NCI-H2196 (cell line): Measurements from ENCODE around the gene PCBD2.
"Not testable (repeated sequence)": the region's sequence is repeated elsewhere in the genome, so short reads cannot be mapped to it uniquely, and the experiment has no call there.

Experiments used
- DNase-seq: peaks from one replicate; lab custom pipeline; 2025; ENCODE audit not compliant: unreplicated experiment; lab: John Stamatoyannopoulos, UW

PCBD2 gene

GRCh38 chr5:134904610-134905245 lies at the start of gene PCBD2:
TSS of gene PCBD2 (plus strand) at chr5:134905131. CDS start at chr5:134905140, 9 bp downstream.
- peak; percentile 94 for DNase-seq

DNA sequence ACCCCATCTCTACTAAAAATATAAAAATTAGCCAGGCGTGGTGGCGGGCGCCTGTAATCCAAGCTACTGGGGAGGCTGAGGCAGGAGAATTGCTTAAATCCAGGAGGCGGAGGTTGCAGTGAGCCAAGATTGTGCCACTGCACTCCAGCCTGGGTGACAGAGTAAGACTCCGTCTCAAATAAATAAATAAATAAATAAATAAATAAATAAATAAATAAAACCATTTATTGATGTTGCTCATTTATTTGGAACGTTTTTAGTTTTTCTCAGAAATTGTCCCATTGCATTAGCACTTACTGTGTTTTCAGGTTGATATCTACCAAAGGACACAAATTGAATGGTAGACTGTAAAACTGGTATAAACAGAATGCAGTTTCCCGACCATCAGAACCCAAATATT lies 48.5 kb upstream of the PCBD2 start:
- DNase-seq = not testable (repeated sequence)

- DNase-seq = no peak
These were observed 47.5 kb upstream of the PCBD2 start for GRCh38 chr5:134857401-134857800.

GRCh38 chr5:134864707-134865106 lies 40.2 kb upstream of the PCBD2 start:
- no peak for DNase-seq

GRCh38 chr5:134873494-134873893 lies 31.4 kb upstream of the PCBD2 start:
- no peak for DNase-seq

DNA sequence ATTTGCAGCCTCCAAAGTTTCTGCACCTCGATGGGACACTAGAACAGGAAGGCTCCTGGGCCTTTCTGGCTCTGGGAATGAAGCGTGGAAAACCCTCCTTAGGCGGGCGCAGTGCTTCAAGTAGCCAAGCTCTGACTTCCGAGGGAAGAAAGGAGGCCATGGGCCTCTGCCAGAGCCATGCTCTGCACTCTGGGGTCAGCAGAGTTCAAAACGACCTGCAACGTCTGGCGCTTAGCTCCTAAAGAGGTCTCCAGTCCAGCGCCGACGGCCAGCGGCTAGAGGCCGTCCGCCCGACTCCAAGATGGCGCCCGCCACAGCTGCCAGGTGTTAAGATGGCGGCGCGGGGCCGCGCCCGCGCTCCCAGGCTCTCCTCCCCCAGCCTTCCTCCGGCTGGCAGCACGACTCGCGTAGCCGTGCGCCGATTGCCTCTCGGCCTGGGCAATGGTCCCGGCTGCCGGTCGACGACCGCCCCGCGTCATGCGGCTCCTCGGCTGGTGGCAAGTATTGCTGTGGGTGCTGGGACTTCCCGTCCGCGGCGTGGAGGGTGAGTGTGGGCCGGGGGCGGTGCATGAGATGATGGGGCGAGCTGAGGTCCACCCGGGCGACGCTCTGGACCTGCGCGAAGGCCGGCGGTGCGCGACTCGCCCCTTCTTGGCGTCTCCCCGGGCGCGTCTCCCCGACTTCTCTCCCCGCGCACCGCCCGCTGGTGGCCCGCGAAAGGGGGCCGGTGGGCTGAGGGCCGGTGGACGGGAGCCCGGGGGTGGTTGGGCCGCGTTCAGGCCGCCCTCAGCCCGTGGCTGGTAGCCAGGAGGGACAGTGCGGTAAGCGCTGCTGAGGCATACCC lies 30.7 kb upstream of the PCBD2 start, which contains the start of gene TXNDC15:
TXNDC15 (plus strand) TSS at position 385 of the 844 bp plus-strand sequence; CDS start at position 442, 57 bp downstream.
- DNase-seq = peak; percentile 91

GRCh38 chr5:134874831-134875655 lies 29.9 kb upstream of the PCBD2 start:
- peak; percentile 38 for DNase-seq

DNA sequence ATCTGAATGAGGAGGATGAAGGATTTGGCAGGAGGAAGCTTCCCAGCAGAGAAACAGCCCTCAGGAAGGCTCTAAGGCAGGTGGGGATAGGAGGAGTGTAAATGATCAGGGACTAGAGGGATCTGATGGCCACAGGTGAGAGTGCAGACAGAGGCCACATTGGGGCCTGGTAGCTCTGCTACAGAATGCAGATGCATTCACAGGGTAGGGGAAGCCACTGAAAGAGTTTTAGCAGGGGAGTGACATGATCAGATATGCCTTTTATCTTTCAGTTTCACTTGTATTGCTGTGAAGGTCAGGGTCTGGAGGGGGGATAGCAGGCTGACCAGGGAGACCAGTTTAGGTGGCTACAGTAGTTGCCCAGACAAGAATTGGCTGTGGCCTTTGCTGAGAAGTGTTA lies 27.8 kb upstream of the PCBD2 start:
- no peak for DNase-seq

- DNase-seq = peak; percentile 64
These were observed 26.5 kb upstream of the PCBD2 start for GRCh38 chr5:134878403-134878802.

- no peak for DNase-seq
These were observed 25.5 kb upstream of the PCBD2 start for GRCh38 chr5:134879456-134879855.

DNA sequence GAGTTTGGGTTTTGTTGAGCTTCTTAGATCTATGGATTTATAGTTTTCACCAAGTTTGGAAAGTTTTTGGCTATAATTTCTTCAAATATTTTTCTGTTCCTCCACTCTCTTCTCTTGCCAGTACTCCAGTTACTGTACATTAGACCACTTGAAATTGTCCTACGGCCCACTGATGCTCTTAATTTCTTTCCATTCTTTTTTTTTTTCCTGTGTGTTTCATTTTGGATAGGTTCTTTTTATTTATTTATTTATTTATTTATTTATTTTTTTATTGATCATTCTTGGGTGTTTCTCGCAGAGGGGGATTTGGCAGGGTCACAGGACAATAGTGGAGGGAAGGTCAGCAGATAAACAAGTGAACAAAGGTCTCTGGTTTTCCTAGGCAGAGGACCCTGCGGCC lies 24.0 kb upstream of the PCBD2 start:
- DNase-seq = not testable (repeated sequence)

GRCh38 chr5:134881711-134882110 lies 23.2 kb upstream of the PCBD2 start:
- DNase-seq = not testable (repeated sequence)

- no peak for DNase-seq
These were observed 17.3 kb upstream of the PCBD2 start for GRCh38 chr5:134887593-134888159.

DNA sequence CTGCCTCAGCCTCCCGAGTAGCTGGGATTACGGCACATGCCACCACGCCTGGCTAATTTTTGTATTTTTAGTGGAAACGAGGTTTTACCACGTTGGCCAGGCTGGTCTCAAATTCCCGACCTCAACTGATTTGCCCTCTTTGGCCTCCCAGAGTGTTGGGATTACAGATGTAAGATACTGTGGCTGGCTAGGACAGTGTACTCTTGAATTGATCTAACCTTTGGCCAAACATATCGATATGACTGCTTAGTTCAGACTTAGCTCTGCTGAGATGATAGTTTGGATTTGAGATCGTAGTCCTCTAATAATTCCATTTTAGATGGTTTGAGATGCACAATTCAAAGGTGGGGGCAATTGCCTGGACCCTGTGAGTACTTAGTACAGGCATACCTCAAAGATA lies 15.6 kb upstream of the PCBD2 start:
- no peak for DNase-seq

- no peak for DNase-seq
These were observed 13.5 kb upstream of the PCBD2 start for GRCh38 chr5:134891473-134891872.

DNA sequence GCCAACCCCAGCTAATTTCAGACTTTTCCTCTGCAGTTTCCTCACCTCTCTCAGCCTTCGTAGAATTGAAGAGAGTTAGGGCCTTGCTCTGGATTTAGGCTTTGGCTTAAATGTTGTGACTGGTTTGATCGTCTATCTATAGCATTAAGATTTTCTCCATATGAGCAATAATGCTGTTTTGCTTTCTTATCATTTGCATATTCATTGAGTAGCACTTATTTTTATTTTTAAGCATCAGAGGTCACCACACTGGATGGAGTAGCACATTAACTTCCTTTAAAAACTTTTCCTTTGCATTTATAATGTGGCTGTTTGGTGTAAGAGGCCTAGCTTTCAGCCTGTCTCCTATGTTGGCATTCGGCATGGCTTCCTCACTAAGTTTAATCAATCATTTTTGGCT lies 12.6 kb upstream of the PCBD2 start:
- DNase-seq = no peak

GRCh38 chr5:134892926-134893325 lies 12.0 kb upstream of the PCBD2 start:
- DNase-seq = no peak

GRCh38 chr5:134893748-134894505 lies 11.0 kb upstream of the PCBD2 start:
- no peak for DNase-seq

DNA sequence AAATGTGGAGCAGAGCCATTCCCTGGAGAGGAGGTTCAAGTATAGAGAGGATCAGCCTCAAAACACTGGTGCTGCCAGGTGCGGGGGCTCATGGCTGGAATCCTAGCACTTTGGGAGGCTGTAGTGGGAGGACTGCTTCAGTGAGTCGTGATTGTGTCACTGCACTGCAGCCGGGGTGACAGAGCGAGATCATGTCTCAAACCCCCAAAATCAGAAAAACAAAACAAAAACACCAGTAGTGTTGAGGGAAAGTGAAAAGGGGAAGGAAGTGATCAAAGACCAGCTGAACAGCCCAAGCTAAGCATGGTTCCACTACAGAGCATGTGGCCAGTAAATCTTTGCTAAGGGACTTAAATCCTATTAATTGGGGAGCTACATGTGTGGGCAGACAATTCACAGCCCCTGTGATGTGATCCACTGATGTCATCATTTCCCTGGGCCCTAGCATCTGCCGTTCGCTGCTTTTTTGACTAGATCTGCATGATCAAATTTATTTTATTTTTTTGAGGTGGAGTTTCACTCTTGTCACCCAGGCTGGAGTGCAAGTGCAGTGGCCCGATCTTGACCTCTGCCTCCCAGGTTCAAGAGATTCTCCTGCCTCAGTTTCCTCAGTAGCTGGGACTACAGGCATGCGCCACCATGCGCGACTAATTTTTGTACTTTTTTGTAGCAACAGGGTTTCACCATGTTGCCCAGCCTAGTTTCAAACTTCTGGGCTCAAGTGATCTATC lies 2.7 kb upstream of the PCBD2 start:
- no peak for DNase-seq
